WTC11 (cell line): ENCODE data around the gene CRYGN. TPM values are rescaled to one million over a fixed set of nuclear protein-coding genes. Genes with fewer than 3 reads are reported as not detected.

Source experiments
- ATAC-seq: fragments of 200-7000 bp; cut with Tn5 transposase; 2 replicates; pipeline ENCODE4 v1.10.0; 2021; ENCODE audit warnings: mild to moderate bottlenecking, moderate library complexity
- CTCF ChIA-PET: fragments of 300-600 bp; sonication (Branson Sonifier 250); formaldehyde crosslinking; loops from one replicate; lab custom pipeline; 2021; ENCODE audit warnings: antibody characterized with exemption; lab: Charles Lee
- POLR2A ChIA-PET: fragments of 350-600 bp; sonication (Branson Sonifier 250); formaldehyde crosslinking; loops from one replicate; lab custom pipeline; 2021; ENCODE audit warnings: antibody characterized with exemption; lab: Charles Lee
- DNase-seq: peaks from one replicate; pipeline ENCODE4 v3.0.0; 2021; ENCODE audit warnings: low spot score
- H3K27ac Mint-ChIP-seq: 2 replicates; pipeline ENCODE4 v1.8.0; 2021; ENCODE audit warnings: mixed read lengths
- H3K27me3 Mint-ChIP-seq: 2 replicates; pipeline ENCODE4 v1.8.0; 2021; ENCODE audit warnings: low read depth, mild to moderate bottlenecking, moderate library complexity, mixed read lengths
- H3K36me3 Mint-ChIP-seq: 2 replicates; pipeline ENCODE4 v1.8.0; 2021; ENCODE audit warnings: mixed read lengths
- H3K4me1 Mint-ChIP-seq: 2 replicates; pipeline ENCODE4 v1.8.0; 2022; ENCODE audit warnings: mixed read lengths
- H3K4me3 Mint-ChIP-seq: 2 replicates; pipeline ENCODE4 v1.8.0; 2021; ENCODE audit warnings: mild to moderate bottlenecking, moderate library complexity, mixed read lengths
- H3K9me3 Mint-ChIP-seq: 2 replicates; pipeline ENCODE4 v1.8.0; 2021; ENCODE audit warnings: mixed read lengths
- ELF4 ChIP-seq: sonication (generic); formaldehyde crosslinking; IDR thresholded peaks from 2 replicates; pipeline ENCODE4 v1.8.1; 2022; ENCODE audit warnings: low read depth, mild to moderate bottlenecking, moderate library complexity, missing genetic modification reagents
- GABPB1 ChIP-seq: sonication (generic); formaldehyde crosslinking; IDR thresholded peaks from 2 replicates; pipeline ENCODE4 v1.8.1; 2023; ENCODE audit warnings: mild to moderate bottlenecking, missing genetic modification reagents
- GTF2I ChIP-seq: fragments of 250-450 bp; sonication (Bioruptor Pico); conservative IDR thresholded peaks from 2 replicates; pipeline ENCODE4 v1.4.0; 2021; ENCODE audit warnings: mild to moderate bottlenecking
- IRF2 ChIP-seq: sonication (generic); formaldehyde crosslinking; IDR thresholded peaks from 2 replicates; pipeline ENCODE4 v1.8.0; 2022; ENCODE audit warnings: low read depth, missing genetic modification reagents, borderline replicate concordance
- JAZF1 ChIP-seq: fragments of 250-450 bp; sonication (Bioruptor Pico); IDR thresholded peaks from 2 replicates; pipeline ENCODE4 v1.9.0; 2021; ENCODE audit warnings: moderate library complexity, mild to moderate bottlenecking, inconsistent platforms
- MXD4 ChIP-seq: fragments of 250-450 bp; sonication (Bioruptor Pico); IDR thresholded peaks from 2 replicates; pipeline ENCODE4 v1.8.0; 2021; ENCODE audit warnings: mild to moderate bottlenecking, moderate library complexity, borderline replicate concordance
- NFE2L1 ChIP-seq: sonication (generic); formaldehyde crosslinking; IDR thresholded peaks from 2 replicates; pipeline ENCODE4 v1.8.1; 2023; ENCODE audit warnings: missing genetic modification reagents
- NR2C2 ChIP-seq: sonication (generic); formaldehyde crosslinking; IDR thresholded peaks from 2 replicates; pipeline ENCODE4 v1.8.0; 2022; ENCODE audit warnings: mild to moderate bottlenecking, missing genetic modification reagents
- NR3C1 ChIP-seq: sonication (generic); formaldehyde crosslinking; conservative IDR thresholded peaks from 2 replicates; pipeline ENCODE4 v1.8.1; 2023; ENCODE audit warnings: low read depth, mild to moderate bottlenecking, missing genetic modification reagents
- RELA ChIP-seq: sonication (generic); formaldehyde crosslinking; IDR thresholded peaks from 2 replicates; pipeline ENCODE4 v1.8.1; 2022; ENCODE audit warnings: missing genetic modification reagents, mild to moderate bottlenecking, borderline replicate concordance
- SMAD4 ChIP-seq: sonication (generic); formaldehyde crosslinking; IDR thresholded peaks from 2 replicates; pipeline ENCODE4 v1.8.0; 2022; ENCODE audit warnings: mild to moderate bottlenecking, missing genetic modification reagents
- TEAD1 ChIP-seq: sonication (generic); formaldehyde crosslinking; IDR thresholded peaks from 2 replicates; pipeline ENCODE4 v1.8.0; 2022; ENCODE audit warnings: mild to moderate bottlenecking, missing genetic modification reagents
- ZNF532 ChIP-seq: fragments of 250-450 bp; sonication (Bioruptor Pico); IDR thresholded peaks from 2 replicates; pipeline ENCODE4 v1.9.0; 2021; ENCODE audit warnings: mild to moderate bottlenecking, borderline replicate concordance
- total RNA-seq: library from RNA; stranded (reverse); gene quantifications from 3 replicates; pipeline ENCODE4 v1.2.3, GENCODE V29; 2021
- TF ChIP-seq, protein P1 (sequence below): sonication (generic); formaldehyde crosslinking; IDR thresholded peaks from 2 replicates; pipeline ENCODE4 v1.8.0; 2022; ENCODE audit warnings: mild to moderate bottlenecking, missing genetic modification reagents
- TF ChIP-seq, protein P2 (sequence below): fragments of 200-600 bp; IDR thresholded peaks from 2 replicates; pipeline ENCODE4 v1.8.0; 2022; ENCODE audit warnings: antibody characterized with exemption
- TF ChIP-seq, protein P3 (sequence below): sonication (generic); formaldehyde crosslinking; IDR thresholded peaks from 2 replicates; pipeline ENCODE4 v1.8.0; 2022; ENCODE audit warnings: missing genetic modification reagents
- TF ChIP-seq, protein P4 (sequence below): sonication (generic); formaldehyde crosslinking; IDR thresholded peaks from 2 replicates; pipeline ENCODE4 v1.8.1; 2022; ENCODE audit warnings: mild to moderate bottlenecking, missing genetic modification reagents, moderate library complexity, borderline replicate concordance
- TF ChIP-seq, protein P5 (sequence below): sonication (generic); formaldehyde crosslinking; conservative IDR thresholded peaks from 2 replicates; pipeline ENCODE4 v1.8.1; 2023; ENCODE audit warnings: mild to moderate bottlenecking, low read depth, missing genetic modification reagents, moderate library complexity

CRYGN gene
- total RNA-seq, 1 experiment from 2014 or later = 1.5 TPM

- Mint-ChIP-seq H3K36me3 (peaks cover 16% of the 10 kb centered on the region), H3K27me3 (peaks cover 63% of the 10 kb centered on the region), H3K4me1 (peaks cover 18% of the 10 kb centered on the region), H3K4me3 (no peak overlapping the region), H3K9me3 (peaks cover 35% of the 10 kb centered on the region), H3K27ac (no peak overlapping the region)
- DNase-seq = no peak
- CTCF ChIA-PET = no interaction called here
- ATAC-seq = no peak
- POLR2A ChIA-PET = no interaction called here
- TF ChIP-seq ZNF532 (CRISPR knock-in tag) (no peak), IRF2 (CRISPR knock-in tag) (no peak), NFE2L1 (no peak), NR2C2 (CRISPR knock-in tag) (no peak), GABPB1 (CRISPR knock-in tag) (no peak), MXD4 (CRISPR knock-in tag) (no peak), TEAD1 (CRISPR knock-in tag) (no peak), ELF4 (no peak), JAZF1 (CRISPR knock-in tag) (no peak), GTF2I (no peak), RELA (CRISPR knock-in tag) (no peak), NR3C1 (CRISPR knock-in tag) (no peak), SMAD4 (CRISPR knock-in tag) (no peak)
- TF ChIP-seq, protein P1, sequence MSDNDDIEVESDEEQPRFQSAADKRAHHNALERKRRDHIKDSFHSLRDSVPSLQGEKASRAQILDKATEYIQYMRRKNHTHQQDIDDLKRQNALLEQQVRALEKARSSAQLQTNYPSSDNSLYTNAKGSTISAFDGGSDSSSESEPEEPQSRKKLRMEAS = no peak
- TF ChIP-seq, protein P2, sequence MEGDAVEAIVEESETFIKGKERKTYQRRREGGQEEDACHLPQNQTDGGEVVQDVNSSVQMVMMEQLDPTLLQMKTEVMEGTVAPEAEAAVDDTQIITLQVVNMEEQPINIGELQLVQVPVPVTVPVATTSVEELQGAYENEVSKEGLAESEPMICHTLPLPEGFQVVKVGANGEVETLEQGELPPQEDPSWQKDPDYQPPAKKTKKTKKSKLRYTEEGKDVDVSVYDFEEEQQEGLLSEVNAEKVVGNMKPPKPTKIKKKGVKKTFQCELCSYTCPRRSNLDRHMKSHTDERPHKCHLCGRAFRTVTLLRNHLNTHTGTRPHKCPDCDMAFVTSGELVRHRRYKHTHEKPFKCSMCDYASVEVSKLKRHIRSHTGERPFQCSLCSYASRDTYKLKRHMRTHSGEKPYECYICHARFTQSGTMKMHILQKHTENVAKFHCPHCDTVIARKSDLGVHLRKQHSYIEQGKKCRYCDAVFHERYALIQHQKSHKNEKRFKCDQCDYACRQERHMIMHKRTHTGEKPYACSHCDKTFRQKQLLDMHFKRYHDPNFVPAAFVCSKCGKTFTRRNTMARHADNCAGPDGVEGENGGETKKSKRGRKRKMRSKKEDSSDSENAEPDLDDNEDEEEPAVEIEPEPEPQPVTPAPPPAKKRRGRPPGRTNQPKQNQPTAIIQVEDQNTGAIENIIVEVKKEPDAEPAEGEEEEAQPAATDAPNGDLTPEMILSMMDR = no peak
- TF ChIP-seq, protein P3, sequence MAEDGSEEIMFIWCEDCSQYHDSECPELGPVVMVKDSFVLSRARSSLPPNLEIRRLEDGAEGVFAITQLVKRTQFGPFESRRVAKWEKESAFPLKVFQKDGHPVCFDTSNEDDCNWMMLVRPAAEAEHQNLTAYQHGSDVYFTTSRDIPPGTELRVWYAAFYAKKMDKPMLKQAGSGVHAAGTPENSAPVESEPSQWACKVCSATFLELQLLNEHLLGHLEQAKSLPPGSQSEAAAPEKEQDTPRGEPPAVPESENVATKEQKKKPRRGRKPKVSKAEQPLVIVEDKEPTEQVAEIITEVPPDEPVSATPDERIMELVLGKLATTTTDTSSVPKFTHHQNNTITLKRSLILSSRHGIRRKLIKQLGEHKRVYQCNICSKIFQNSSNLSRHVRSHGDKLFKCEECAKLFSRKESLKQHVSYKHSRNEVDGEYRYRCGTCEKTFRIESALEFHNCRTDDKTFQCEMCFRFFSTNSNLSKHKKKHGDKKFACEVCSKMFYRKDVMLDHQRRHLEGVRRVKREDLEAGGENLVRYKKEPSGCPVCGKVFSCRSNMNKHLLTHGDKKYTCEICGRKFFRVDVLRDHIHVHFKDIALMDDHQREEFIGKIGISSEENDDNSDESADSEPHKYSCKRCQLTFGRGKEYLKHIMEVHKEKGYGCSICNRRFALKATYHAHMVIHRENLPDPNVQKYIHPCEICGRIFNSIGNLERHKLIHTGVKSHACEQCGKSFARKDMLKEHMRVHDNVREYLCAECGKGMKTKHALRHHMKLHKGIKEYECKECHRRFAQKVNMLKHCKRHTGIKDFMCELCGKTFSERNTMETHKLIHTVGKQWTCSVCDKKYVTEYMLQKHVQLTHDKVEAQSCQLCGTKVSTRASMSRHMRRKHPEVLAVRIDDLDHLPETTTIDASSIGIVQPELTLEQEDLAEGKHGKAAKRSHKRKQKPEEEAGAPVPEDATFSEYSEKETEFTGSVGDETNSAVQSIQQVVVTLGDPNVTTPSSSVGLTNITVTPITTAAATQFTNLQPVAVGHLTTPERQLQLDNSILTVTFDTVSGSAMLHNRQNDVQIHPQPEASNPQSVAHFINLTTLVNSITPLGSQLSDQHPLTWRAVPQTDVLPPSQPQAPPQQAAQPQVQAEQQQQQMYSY = no peak
- TF ChIP-seq, protein P4, sequence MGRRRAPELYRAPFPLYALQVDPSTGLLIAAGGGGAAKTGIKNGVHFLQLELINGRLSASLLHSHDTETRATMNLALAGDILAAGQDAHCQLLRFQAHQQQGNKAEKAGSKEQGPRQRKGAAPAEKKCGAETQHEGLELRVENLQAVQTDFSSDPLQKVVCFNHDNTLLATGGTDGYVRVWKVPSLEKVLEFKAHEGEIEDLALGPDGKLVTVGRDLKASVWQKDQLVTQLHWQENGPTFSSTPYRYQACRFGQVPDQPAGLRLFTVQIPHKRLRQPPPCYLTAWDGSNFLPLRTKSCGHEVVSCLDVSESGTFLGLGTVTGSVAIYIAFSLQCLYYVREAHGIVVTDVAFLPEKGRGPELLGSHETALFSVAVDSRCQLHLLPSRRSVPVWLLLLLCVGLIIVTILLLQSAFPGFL = no peak
- TF ChIP-seq, protein P5, sequence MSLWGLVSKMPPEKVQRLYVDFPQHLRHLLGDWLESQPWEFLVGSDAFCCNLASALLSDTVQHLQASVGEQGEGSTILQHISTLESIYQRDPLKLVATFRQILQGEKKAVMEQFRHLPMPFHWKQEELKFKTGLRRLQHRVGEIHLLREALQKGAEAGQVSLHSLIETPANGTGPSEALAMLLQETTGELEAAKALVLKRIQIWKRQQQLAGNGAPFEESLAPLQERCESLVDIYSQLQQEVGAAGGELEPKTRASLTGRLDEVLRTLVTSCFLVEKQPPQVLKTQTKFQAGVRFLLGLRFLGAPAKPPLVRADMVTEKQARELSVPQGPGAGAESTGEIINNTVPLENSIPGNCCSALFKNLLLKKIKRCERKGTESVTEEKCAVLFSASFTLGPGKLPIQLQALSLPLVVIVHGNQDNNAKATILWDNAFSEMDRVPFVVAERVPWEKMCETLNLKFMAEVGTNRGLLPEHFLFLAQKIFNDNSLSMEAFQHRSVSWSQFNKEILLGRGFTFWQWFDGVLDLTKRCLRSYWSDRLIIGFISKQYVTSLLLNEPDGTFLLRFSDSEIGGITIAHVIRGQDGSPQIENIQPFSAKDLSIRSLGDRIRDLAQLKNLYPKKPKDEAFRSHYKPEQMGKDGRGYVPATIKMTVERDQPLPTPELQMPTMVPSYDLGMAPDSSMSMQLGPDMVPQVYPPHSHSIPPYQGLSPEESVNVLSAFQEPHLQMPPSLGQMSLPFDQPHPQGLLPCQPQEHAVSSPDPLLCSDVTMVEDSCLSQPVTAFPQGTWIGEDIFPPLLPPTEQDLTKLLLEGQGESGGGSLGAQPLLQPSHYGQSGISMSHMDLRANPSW (CRISPR knock-in tag) = no peak
Observed at GRCh38 chr7:151420144-151420543, 19.8 kb downstream of the CRYGN start.
